Common myeloid progenitor, CD34-positive (primary cell): ENCODE data around the gene DUX4.
"Not testable (repeated sequence)": the region's sequence is repeated elsewhere in the genome, so short reads cannot be mapped to it uniquely, and the experiment has no call there.

Experiments
- CTCF ChIA-PET: fragments of 350-600 bp; sonication (Branson Sonifier 250); formaldehyde crosslinking; loops from one replicate; lab custom pipeline; 2021; ENCODE audit warnings: antibody characterized with exemption; lab: Charles Lee
- POLR2A ChIA-PET: fragments of 350-600 bp; sonication (Branson Sonifier 250); formaldehyde crosslinking; loops from one replicate; lab custom pipeline; 2021; ENCODE audit warnings: antibody characterized with exemption; lab: Charles Lee
- DNase-seq, 3 donors: peaks; one replicate each; pipeline versions ENCODE4 v3.0.0 to v3.0.0-alpha.2; 2013
- H3K27ac ChIP-seq, 2 experiments: 1 replicate in 1 of 2; 2 replicates in 1 of 2; pipeline ENCODE4 v1.7.0; 2013; ENCODE audit warnings: inconsistent platforms in 2 of 2, low read length in 2 of 2, mild to moderate bottlenecking in 2 of 2, low read depth in 1 of 2, moderate library complexity in 1 of 2; ENCODE audit not compliant: severe bottlenecking in 2 of 2, insufficient read depth in 1 of 2, poor library complexity in 1 of 2
- H3K27me3 ChIP-seq, 5 experiments: replicated peaks in 2 of 5; 1 replicate in 3 of 5; 2 replicates in 2 of 5; pipeline versions ENCODE4 v1.6.1 to v1.7.0; 2013; ENCODE audit warnings: low read length in 4 of 5, mild to moderate bottlenecking in 2 of 5, moderate library complexity in 2 of 5, inconsistent platforms in 1 of 5; ENCODE audit not compliant: insufficient read depth in 5 of 5, control insufficient read depth in 4 of 5
- H3K36me3 ChIP-seq, 4 experiments: 1 replicate in 2 of 4; 2 replicates in 2 of 4; pipeline versions ENCODE4 v1.6.1 to v1.7.0; 2013; ENCODE audit warnings: low read length in 3 of 4, control low read depth in 1 of 4, mild to moderate bottlenecking in 1 of 4; ENCODE audit not compliant: control insufficient read depth in 4 of 4, insufficient read depth in 4 of 4
- H3K4me1 ChIP-seq, 4 experiments: 1 replicate in 3 of 4; 2 replicates in 1 of 4; pipeline versions ENCODE4 v1.6.1 to v1.7.1; 2013; ENCODE audit warnings: low read length in 3 of 4, mild to moderate bottlenecking in 3 of 4, control low read depth in 1 of 4, inconsistent platforms in 1 of 4, moderate library complexity in 1 of 4; ENCODE audit not compliant: control insufficient read depth in 4 of 4, insufficient read depth in 4 of 4; ENCODE audit errors: control extremely low read depth in 1 of 4
- H3K4me3 ChIP-seq, 7 experiments: 1 replicate in 4 of 7; 2 replicates in 3 of 7; pipeline versions ENCODE4 v1.5.1 to v1.7.0; 2013; ENCODE audit warnings: mild to moderate bottlenecking in 7 of 7, low read length in 6 of 7, moderate library complexity in 6 of 7, inconsistent platforms in 2 of 7, low read depth in 2 of 7, control low read depth in 1 of 7; ENCODE audit not compliant: insufficient read depth in 4 of 7, control insufficient read depth in 1 of 7; ENCODE audit errors: extremely low read depth in 1 of 7
- H3K9me3 ChIP-seq, 5 experiments: 1 replicate in 4 of 5; 2 replicates in 1 of 5; pipeline versions ENCODE4 v1.6.1 to v1.7.1; 2013; ENCODE audit warnings: low read length in 4 of 5, mild to moderate bottlenecking in 2 of 5, inconsistent platforms in 1 of 5, low read depth in 1 of 5, moderate library complexity in 1 of 5; ENCODE audit not compliant: control insufficient read depth in 4 of 5, insufficient read depth in 2 of 5; ENCODE audit errors: control extremely low read depth in 1 of 5
- WGBS: methylation state at CpG from one replicate; pipeline ENCODE4 v1.1.5; 2013; ENCODE audit not compliant: insufficient coverage; 5-methylcytosine and 5-hydroxymethylcytosine counted together

The DUX4 gene

DNA sequence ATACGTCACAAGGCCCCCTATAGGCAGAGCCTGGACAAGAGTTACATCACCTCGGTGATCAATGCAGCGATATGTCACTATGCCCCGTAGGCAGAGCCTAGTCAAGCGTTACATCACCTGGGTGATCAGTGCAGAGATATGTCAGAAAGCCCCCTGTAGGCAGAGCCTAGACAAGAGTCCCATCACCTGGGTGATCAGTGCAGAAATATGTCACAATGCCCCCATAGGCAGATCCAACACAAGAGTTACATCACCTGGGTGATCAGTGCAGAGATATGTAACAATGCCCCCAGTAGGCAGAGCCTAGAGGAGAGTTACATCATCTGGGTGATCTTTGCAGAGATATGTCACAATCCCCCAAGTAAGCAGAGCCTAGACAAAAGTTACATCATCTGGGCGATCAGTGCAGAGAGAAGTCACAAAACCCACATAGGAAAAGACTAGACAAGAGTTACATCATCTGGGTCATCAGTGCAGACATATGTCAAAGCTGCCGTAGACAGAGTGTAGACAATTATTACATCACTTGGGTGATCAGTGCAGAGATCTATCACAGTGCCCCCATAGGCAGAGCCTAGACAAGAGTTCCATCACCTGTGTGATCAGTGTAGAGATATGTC lies 8.0 kb downstream of the DUX4 start:
- no CpG with 5 or more reads among the region's 7 CpGs for WGBS
- H3K4me3 ChIP-seq, H3K9me3 ChIP-seq, POLR2A ChIA-PET, H3K27ac ChIP-seq, DNase-seq, H3K4me1 ChIP-seq, CTCF ChIA-PET, H3K36me3 ChIP-seq, H3K27me3 ChIP-seq: not testable (repeated sequence)

DNA sequence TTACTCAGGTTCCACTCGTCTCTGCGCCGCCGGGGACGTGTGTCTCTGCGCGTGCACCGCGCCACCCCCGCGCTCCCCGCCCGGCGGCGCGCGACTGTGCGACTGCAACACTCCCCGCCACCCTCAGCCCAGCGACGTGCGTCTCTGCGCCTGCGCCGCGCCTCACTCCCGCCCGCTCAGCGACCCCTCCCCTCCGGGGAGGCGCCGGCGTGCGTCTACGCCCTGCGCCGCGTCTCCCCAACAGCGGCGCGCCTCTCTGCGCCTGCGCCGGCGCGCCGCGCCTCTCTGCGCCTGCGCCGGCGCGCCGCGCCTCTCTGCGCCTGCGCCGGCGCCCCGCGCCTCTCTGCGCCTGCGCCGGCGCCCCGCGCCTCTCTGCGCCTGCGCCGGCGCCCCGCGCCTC lies 29.9 kb downstream of the DUX4 start:
- H3K4me1 ChIP-seq, H3K36me3 ChIP-seq, H3K27ac ChIP-seq, CTCF ChIA-PET, H3K27me3 ChIP-seq, H3K4me3 ChIP-seq, DNase-seq, POLR2A ChIA-PET, H3K9me3 ChIP-seq: not testable (repeated sequence)
- WGBS = 82% methylated on average over 22 of the region's 73 CpGs
